ENCODE results near the gene DNAAF3.
"Not testable (repeated sequence)": the region's sequence is repeated elsewhere in the genome, so short reads cannot be mapped to it uniquely, and the experiment has no call there.

Gene DNAAF3

DNA sequence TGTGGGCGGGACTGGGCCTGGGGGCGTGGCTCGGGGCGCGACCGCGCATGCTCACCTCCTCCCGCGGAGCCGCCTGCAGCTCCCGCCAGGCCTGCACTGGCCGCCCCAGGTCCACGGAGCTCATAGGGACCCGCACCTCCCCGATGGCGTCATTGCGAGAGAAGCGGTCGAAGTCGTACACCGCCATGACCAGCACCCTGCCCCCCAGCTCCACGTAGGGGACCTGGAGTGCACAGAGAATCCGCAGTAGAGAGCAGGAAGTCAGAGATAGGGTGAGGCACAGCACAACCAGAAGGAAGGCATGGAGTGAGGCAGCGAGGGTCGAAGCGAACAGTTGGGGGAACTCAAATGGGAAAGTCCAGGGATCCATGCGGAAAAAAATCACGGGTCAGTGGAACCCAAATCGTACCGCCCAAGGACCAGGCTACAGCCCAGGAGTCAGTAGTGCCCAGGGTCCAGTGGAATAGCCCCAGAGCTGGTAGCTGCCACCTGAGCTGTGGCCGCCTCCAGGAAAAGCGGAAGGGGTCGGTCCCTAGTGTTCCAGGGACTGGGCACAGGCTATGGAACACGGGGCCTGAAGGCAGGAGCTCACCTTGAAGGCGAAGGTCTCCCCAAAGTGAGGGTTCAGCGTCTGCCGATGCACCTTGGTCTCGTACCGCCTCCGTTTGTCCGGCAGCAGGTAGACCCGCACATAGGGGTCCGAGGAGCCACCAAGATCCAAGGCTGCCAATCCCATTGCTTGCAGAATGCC lies 8.9 kb upstream of the DNAAF3 start:
- DNase-seq = no peak

DNA sequence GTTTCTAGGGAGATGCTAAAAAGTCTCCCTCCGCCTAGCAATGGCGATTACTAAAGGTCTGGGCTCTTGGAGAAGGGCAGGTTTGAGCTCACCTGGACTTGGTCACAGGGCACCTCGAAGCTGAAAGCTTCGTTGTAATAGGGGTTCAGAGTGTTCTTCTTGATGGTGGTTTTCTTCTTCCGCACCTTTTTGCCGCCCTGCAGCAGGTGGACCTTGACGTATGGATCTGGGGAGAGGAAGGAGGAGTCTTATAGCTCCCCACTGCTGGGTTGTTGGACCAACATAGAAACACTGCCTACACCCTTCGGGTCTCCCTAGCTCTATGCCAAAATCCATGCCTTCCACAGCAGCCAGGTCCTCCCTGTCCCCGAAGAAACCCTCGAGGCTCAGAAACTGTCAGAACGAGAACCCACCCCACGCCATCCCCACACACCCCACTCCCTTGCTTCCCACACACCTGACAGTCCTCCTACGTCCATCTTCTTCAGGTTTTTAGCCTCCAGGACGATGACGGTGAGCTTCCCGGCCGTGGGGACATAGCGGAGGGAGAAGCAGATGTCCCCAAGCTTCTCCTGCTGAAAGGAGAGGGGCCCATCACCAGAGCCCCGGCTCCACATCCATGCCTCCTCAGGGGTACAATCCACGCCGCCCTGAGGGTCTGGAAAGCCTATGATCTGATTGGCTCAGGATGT lies 8.2 kb upstream of the DNAAF3 start:
- DNase-seq = no peak

DNA sequence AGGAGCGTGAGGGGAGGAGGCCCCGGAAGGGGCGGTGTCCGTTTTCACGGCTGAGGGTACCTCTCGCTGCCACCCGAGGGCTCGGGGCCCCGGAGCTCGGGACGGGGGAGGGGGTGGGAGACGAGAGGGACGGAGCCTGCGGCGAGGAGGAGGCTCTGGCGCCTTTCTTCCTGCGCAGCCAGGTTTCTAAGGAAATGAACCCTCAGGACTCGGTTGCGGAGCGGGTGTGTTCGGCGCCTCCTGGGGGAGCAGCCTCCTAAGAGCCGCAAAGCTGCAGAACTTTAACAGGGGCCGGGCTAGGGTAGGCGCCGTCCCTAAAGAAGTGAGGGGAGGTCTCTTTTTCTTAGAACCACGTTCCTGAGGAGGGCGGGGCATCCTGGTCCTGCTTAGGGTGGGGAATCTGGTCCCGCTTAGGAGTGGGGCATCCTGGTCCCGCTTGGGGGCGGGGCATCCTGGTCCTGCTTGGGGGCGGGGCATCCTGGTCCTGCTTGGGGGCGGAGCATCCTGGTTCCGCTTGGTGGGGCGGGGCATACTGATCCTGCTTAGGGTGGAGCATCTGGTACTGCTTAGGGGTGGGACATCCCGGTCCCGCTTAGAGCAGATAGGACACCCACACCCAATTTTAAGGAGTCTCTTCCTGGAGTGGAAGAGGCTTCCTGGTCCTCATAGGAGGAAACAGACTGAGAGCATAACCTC lies 7.4 kb upstream of the DNAAF3 start:
- DNase-seq = no peak

DNA sequence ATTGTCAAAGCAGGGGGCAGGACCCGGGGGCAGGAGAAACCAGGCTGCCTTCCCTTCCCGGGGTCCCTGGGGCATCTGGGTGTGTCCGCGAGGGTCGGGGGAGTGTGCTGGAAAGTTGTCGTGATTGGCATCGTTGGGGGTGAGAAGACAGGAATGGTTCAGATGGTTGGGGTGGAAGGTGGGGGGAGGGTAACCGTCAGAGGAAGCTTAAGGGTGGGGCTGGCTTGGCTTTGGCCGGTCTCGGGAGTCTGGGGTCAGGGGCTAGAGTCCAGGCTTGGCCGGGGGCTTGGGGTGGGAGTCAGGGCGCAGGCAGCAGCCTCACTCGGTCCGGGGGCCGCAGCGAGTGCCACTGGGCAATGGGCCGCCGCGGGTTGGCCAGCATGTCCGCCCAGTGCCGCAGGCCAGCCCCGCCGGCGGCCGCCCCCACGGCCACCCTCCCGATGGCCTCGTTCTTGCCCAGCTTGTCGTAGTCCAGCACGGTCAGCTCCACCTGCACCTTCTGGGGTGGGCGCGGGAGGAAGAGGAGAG lies 6.8 kb upstream of the DNAAF3 start:
- no peak for DNase-seq

DNA sequence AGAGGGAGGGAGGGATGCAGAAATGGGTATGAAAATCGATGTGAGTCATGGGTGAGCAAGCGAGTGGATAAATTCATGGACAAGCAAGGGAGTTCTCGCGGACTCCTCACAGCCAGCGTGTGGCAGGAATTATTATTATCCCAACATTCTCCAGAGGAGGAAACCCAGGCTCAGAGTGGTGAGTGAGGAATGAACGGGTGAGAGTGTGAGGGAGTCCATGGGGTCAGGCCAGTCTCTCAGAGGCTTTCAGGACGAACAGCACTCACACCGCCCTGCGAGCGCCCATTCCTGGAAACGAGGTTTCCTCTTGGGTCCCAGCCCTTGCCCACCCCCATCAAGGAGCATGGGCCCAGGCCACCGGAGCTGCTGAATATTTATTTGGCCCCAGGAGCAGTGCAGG lies 6.3 kb upstream of the DNAAF3 start:
- no peak for DNase-seq

DNA sequence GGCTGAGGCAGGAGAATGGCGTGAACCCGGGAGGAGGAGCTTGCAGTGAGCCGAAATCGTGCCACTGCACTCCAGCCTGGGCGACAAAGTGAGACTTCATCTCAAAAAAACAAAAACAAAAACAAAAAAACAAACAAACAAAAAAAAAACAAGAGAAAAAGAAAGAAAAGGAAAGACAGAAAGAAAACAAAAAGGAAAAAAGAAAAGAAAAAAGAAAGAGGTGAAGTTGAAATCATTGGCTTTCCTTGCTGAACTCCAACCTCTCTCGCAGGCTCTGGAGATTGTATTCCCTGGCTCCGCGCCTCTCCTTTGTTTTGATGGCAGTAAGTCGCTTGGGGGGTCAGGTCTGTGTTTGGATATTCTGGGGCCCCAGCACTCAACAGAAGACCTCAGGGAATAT lies 5.9 kb upstream of the DNAAF3 start:
- not testable (repeated sequence) for DNase-seq

DNA sequence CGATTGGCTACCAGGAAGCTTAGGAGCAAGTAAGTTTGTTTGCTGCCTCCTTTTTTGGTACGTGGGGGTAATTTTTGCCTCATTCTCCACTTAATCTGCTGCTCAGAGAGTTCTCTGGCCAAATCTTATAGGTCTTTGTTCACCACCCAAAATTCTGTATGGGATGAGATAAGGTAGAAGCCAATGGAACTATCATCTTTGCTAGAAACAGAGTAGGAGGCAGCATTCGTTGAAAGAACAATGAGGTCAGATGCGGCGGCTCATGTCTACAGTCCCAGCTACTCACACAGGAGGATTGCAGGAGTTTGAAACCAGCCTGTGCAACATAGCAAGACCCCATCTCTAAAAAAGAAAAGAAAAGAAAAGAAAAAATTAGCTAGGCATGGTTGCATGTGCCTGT lies 5.0 kb upstream of the DNAAF3 start:
- DNase-seq = no peak

DNA sequence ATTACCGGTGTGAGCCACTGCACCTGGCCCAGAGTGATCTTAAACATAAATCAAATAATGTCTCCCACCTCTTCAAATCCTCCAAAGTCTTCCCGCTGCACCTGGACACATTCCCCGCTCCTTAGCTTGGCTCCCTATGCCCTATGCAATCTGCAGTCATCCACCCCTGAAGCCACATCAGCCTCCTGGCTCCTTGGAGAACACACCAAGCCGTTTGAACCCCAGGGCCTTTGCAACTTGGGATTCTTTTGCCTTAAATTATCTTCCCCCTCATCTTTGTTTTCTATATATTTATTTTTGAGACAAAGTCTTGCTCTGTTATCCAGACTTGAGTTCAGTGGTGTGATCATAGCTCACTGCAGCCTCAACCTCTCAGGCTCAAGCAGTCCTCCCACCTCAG lies 2.7 kb upstream of the DNAAF3 start:
- no peak for DNase-seq

DNA sequence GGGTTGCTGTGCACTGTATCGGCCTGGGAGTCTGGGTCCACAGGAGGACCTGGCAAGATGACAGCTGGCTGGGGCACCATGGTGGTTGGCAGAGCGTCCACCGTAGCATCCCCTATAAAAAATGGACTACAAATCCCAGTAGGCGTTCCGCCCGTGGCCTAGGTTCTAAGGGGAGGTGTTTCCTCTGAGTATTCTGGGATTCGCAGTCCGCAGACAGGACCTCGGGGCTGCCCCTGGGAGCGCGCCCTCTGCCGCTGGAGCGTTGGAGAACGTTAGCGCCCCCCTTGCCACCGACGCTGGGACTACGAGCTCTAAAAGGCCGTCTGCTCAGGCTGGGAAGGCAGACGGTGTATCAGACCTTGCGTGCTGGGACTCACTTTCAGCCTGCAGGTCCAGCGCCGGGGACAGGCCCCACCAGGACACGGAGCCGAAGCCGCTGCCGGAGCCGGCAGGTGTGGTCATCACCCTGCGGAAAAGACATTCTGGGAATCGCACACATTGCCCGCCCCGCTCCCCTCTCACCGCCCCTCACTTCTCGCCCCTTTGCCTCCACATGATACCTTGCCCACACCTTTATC lies 372 bp downstream of the DNAAF3 start:
- peak; percentile 67 for DNase-seq

DNA sequence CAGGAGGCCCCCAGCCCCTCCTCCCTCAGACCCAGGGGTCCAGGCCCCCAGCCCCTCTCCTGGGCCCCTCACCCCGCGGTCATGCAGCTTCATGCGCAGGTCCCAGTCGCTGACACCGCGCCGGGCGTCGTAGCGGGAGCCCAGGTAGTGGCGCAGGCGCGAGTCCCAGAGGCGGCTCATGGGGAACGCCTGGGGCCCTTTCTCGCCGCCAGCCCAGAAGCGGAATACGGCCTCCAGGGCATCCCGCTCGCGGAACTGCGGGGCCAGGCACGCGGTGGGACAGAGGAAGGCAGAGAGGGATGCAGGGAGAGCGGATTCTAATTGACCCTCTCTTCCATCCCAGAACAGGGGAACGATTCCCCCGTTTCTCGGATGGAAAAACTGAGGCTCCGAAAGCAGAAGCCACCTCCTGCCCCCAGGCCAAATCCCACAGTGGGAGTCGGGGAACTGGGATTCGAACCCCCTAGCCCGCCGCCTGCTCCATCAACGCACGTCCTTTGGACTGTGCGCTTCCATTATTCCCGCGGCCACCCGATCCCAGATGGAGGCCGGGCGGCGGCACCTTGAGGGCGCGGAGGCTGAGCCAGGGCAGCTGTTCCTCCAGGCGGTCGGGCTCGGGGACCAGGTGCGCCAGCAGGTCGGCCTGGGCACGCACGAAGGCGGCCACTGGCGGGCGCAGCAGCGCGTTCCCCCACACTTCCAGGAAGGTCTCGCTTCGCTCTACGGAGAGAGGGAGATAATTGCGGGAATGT lies 4.7 kb downstream of the DNAAF3 start:
- DNase-seq = no peak

DNA sequence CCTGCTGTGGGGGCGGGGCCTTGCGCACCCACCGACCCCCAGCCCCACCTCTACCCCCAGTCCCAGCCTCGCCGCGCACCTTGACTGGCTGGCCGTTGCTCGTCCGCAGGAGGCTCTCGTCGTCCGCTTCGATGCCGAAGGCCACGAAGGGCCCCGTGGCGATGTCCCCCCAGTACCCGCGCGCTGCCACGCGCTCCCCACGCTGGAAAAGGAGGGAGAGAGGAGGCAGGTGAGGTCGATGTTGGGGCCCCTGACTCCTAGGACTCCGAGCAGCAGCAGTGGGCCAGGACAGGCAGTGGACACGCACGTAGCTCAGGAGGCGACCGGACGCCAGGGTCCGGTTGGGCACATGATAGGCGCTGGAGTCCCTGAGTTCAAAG lies 5.4 kb downstream of the DNAAF3 start:
- no peak for DNase-seq

DNA sequence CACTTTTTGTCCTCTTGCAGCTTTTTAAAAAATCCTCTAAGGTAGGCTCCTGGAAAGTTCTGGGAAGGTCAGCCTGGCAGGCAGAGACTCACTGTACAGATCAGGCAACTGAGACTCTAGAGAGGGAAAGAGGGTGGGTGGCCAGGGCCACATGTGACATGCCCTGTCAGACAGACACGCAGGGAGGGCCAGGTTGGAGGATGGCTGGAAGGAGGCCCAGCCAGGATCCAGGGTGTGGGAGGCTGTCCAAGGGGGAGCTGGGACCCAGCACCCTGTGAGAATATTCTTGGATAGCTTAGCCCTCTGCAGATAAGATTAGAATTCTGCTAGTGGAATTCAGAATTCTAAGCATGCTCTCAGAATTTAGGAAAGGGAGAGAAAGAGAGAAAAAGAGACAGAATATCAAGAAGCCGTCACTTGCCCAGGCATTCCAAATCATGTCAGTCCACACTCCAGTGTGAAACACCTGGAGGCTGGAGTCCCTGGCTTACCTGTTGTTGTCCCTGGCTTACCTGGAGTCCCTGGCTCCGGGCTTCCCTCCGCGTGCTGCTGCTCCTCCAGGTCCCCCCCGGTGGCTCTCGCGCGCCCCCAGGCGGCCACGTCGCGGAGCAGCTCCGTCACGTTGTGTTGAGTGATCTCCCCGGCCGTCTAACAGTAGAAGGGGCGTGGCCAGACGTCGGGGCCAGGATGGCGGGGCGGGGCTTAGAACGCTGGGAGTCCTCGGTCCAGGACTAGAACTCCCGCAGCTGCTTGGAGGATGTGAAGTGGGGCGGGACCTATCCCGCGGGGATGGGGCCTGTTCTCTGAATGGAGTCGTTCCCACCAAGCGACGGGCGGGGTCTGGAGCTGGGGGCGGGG lies 6.1 kb downstream of the DNAAF3 start:
- peak; percentile 91 for DNase-seq

DNA sequence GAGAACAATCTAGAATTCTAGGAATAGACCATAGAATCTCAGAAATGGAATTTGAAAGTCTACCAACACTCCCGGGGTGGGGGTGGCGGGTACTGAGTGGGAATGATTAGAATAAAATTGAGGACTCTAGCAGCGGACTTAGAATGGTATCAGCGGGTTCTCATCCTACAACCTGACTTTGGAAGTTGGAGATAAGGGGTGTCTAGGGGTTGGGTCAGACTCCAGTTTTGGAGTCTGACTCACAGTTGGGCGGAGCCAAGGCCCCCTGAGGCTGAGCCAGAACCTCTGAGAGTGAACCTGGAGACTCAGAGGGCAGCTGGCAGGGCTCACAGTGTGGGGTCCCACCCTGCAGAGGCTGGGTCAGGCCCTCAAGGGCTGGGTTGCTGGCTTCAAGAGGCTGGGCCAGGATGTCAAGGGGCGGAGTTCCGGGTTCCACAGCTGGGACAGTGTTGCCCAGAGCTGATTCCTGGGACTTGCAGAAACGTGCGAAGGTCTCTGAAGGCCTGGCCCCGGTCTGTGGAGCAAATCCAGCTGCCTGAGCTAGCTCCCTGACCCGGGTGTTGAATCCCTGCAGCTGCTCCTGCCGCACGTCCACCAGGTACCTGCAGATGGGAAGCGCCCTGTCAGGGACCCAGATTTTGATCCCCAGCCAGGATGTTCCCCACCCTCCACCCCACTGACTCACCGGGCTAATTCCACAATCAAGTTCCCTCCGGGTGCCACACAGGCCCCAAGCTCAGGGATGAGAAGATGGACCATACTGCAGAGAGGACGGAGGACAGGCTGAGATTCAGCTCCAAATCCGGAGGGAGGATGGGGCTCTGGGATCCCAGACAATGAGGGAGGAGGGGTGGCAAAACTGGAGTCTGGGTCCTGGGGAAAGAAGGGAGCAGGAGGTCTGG lies 7.3 kb downstream of the DNAAF3 start:
- no peak for DNase-seq

DNA sequence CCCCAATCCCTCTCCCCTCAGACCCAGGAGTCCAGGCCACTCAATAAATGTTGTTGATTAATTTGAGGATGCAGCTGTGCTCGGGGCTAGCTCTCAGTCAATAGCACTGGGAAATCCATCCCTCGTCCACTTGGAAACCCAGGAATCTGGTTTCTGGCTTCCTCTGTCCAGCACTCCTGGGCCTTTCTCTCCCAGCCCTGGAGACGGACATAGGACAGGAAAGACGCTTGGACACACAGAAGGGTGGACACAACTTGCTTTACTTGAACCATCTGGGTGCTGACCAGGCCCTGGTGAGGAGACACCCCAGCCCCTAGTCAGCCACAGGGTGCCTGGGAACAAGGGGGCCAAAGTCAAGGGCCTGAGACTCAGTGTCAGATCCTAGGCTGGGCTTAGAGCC lies 8.0 kb downstream of the DNAAF3 start:
- no peak for DNase-seq

DNA sequence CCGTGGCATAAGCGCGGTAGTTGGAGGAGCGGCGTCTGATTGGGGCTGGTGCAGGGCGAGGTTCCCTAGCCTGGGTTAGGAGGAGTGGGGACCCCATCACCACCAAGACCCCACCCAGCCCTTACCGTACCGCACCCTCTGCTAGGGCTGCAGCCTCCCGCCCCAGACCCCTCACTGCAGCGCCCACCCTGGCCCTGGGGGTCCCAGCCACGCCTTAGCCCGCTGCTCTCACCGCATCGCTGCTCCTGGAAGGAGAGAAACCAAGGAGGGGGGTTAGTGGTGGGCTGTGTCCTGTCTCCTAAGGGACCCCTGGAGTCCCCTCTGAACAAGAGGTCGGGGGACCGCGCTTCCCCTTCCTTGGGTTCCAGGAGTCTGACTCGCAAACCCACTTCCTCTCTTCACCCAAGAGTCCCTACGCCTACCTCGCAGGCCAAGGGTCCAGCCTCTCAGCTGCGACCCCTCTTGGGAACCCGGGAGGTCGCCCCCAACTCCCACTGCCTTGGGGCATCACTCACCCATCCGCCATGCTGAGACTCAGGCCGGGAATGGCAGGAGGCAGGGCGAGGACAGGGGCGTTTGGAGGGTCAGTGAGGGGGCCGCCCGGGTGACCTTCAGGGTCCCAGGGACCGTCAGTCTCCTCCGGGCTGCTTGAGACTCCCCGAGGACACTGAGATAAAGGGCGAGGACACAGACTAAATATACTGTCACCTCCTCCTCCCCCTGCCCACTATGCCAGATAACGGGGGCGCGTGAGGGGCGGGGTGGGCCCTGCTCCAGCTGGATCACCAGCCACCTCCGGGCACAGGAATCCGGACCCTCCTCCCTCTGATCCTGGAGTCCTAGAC lies 9.1 kb downstream of the DNAAF3 start, which contains the start of gene TNNI3:
TNNI3 (minus strand) TSS at position 669 of the 845 bp plus-strand sequence; CDS start at position 526, 143 bp downstream.
- no peak for DNase-seq

DNA sequence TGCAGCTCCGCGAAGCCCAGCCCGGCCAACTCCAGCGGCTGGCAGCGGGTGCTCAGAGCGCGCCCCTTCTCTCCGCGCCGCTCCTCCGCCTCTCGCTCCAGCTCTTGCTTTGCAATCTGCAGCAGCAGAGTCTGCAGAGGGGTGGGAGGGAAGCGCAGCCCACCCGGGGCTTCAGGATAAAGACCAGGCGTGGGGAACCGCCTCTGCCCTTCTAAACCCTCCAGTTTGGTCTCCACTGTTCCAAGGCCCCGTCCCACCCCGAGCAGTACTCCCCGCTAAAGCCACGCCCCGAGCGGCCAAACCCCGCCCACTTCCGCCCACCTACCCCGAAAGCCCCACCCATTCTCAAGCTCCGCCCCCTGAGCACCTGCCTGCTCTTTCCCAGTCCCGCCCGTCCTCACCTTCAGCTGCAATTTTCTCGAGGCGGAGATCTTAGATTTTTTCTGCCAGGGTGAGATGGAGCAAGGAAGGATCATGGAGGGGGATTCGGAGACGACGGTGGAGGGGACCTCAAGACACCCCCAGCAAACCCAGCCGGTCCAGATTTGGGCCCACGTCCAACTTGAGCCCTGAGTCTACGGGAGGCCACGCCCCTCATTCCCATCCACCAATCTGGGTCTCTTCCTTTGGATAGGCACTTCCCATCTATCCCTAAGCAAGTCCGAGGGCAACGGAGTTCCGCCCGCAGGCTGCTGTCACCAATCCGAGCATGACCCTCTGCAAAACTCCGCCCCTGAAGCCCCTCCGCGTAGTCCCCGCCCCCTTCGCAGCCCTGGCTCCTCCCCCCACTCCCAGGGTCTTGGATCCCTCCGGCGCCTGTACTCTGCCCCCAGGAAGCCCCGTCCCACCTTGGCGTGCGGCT lies 10.0 kb downstream of the DNAAF3 start:
- DNase-seq = peak; percentile 94

DNA sequence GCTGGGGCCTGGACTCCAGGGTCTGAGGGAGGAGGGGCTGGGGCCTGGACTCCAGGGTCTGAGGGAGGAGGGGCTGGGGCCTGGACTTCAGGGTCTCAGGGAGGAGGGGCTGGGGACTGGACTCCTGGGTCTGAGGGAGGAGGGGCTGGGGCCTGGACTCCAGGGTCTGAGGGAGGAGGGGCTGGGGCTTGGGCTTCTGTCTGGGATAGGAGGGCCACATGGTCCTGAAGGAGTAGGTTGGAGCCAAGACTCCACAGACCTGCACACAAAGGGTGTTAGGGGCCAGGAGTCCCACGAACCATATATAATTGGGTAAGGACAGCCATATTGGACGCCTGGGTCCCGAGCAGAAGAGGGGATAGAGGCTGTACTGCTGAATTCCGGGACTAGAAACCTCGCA lies 10.6 kb downstream of the DNAAF3 start:
- not testable (repeated sequence) for DNase-seq

DNA sequence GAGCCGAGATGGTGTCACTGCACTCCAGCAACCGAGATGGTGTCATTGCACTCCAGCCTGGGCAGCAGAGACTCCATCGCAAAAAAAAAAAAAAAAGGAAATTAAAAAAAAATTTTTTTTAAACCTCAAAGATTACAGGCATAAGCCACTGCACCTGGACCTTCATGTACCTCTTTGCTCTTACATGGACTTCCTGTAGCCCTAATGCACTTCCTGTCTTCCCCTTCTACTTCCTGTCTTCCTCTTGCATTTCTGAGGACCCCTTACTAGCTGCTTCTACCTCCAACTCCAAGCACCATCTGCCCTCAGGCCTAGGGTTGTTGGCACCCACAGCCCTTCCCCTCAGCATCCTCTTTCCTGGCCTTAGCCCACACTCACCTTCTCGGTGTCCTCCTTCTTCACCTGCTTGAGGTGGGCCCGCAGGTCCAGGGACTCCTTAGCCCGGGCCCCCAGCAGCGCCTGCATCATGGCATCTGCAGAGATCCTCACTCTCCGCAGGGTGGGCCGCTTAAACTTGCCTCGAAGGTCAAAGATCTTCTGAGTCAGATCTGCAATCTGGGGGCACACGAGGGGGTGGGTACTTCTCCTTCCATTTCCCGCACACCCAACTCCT lies 12.7 kb downstream of the DNAAF3 start:
- no peak for DNase-seq
